Posterior cingulate gyrus (tissue), 11 donors: Measurements from ENCODE around the gene FLAD1.
A peak's percentile ranks its signal among the peaks of the same experiment; 100 is the strongest.

ENCODE experiments used
- DNase-seq, 10 donors: peaks; one replicate each; pipeline versions ENCODE4 v3.0.0 to v3.0.0-alpha.2; 2020 to 2021; ENCODE audit warnings: mixed read lengths in 3 of 10
- intact Hi-C: fragments of 100-400 bp; cut with DNase I; formaldehyde crosslinking; loops from one replicate; pipeline ENCODE4 v1.15.1; 2023

Gene FLAD1

GRCh38 chr1:154982897-154983648, at the start of gene FLAD1:
TSS of gene FLAD1 (plus strand) at chr1:154983344. CDS start at chr1:154983695, 351 bp downstream.
- DNase-seq: peak; percentile 92 to 99 (median 94)
- intact Hi-C loops: no loop called here

- intact Hi-C loops: no loop called here
- DNase-seq: peak in 1 of 10 donors; percentile 27
Observed at GRCh38 chr1:154934358-154934948, 48.7 kb upstream of the FLAD1 start.

- intact Hi-C loops: loop anchor here (2.0 kb wide), 1 partner anchor 377 kb away; the partner anchor contains the start of gene UBE2Q1
- peak in 1 of 10 donors; percentile 77 for DNase-seq
Observed at GRCh38 chr1:154935749-154936554, 47.2 kb upstream of the FLAD1 start.

GRCh38 chr1:154936555-154937084, 46.5 kb upstream of the FLAD1 start, which contains the start of gene PMVK:
TSS of gene PMVK (minus strand) at chr1:154936719. CDS start at chr1:154936685, 34 bp downstream.
- peak; percentile 93 to 99 (median 97) for DNase-seq
- intact Hi-C loops: loop anchor here (2.0 kb wide), 1 partner anchor 378 kb away; the partner anchor contains the start of gene UBE2Q1

GRCh38 chr1:154937085-154937987, 45.8 kb upstream of the FLAD1 start:
- intact Hi-C loops: loop anchor here (2.0 kb wide), 1 partner anchor 379 kb away; the partner anchor contains the start of gene UBE2Q1

GRCh38 chr1:154937988-154938386, 45.2 kb upstream of the FLAD1 start:
- intact Hi-C loops: loop anchor here (2.0 kb wide), 1 partner anchor 379 kb away; the partner anchor contains the start of gene UBE2Q1

More at GRCh38 chr1:154937085-154937987, 45.8 kb upstream of the FLAD1 start:
- peak; percentile 83 to 99 (median 88) for DNase-seq

GRCh38 chr1:154938604-154939399, 44.3 kb upstream of the FLAD1 start:
- intact Hi-C loops: no loop called here
- DNase-seq: peak in 1 of 10 donors; percentile 30

More at GRCh38 chr1:154937988-154938386, 45.2 kb upstream of the FLAD1 start:
- DNase-seq: peak in 1 of 10 donors; percentile 42

GRCh38 chr1:154940213-154940560, 43.0 kb upstream of the FLAD1 start:
- intact Hi-C loops: no loop called here
- peak in 1 of 10 donors; percentile 50 for DNase-seq

GRCh38 chr1:154940651-154941194, 42.4 kb upstream of the FLAD1 start:
- peak in 1 of 10 donors; percentile 69 for DNase-seq
- intact Hi-C loops: no loop called here

GRCh38 chr1:154941333-154942013, 41.7 kb upstream of the FLAD1 start:
- DNase-seq: peak in 2 of 10 donors; percentile 53 to 87
- intact Hi-C loops: no loop called here

- intact Hi-C loops: no loop called here
- peak in 4 of 10 donors; percentile 24 to 41 (median 38) for DNase-seq
Observed at GRCh38 chr1:154943649-154944400, 39.3 kb upstream of the FLAD1 start.

GRCh38 chr1:154944401-154945159, 38.6 kb upstream of the FLAD1 start:
- intact Hi-C loops: no loop called here
- no peak for DNase-seq

- intact Hi-C loops: no loop called here
- DNase-seq: no peak
Observed at GRCh38 chr1:154945160-154945961, 37.8 kb upstream of the FLAD1 start.

GRCh38 chr1:154945962-154946850, 36.9 kb upstream of the FLAD1 start:
- intact Hi-C loops: no loop called here
- peak in 2 of 10 donors; percentile 38 to 46 for DNase-seq
